HCT116 (cell line): Measurements from ENCODE around the gene SNRNP27.

Source experiments
- CTCF ChIP-seq, 3 experiments: fragments of 200-600 bp in 1 of 3; sonication (generic) in 1 of 3; IDR thresholded peaks in 2 of 3; conservative IDR thresholded peaks in 1 of 3; 2 replicates each; pipeline ENCODE4 v1.5.1; 2012 to 2017; ENCODE audit warnings: low read depth in 2 of 3, low read length in 2 of 3, antibody characterized with exemption in 1 of 3, borderline replicate concordance in 1 of 3, control low read depth in 1 of 3, mild to moderate bottlenecking in 1 of 3, mixed read lengths in 1 of 3, mixed run types in 1 of 3, moderate library complexity in 1 of 3; ENCODE audit not compliant: insufficient read depth in 1 of 3
- ELF1 ChIP-seq: IDR thresholded peaks from 2 replicates; pipeline ENCODE4 v1.6.1; 2012; ENCODE audit warnings: low read depth, borderline replicate concordance
- EZH2 ChIP-seq: fragments of 200-600 bp; sonication (generic); IDR thresholded peaks from 2 replicates; pipeline ENCODE4 v1.6.1; 2017; ENCODE audit warnings: antibody characterized with exemption, mixed run types
- EZH2phosphoT487 ChIP-seq: fragments of 200-600 bp; IDR thresholded peaks from 2 replicates; pipeline ENCODE4 v1.6.1; 2018; ENCODE audit warnings: antibody characterized with exemption, borderline replicate concordance
- FOSL1 ChIP-seq: IDR thresholded peaks from 2 replicates; pipeline ENCODE4 v1.6.1; 2012; ENCODE audit warnings: low read depth
- POLR2A ChIP-seq: IDR thresholded peaks from 2 replicates; pipeline ENCODE4 v1.7.0; 2011; ENCODE audit warnings: borderline replicate concordance; ENCODE audit not compliant: insufficient read depth, insufficient read length; ENCODE audit errors: extremely low read depth
- POLR2AphosphoS5 ChIP-seq: IDR thresholded peaks from 2 replicates; pipeline ENCODE4 v1.6.1; 2011; ENCODE audit warnings: mild to moderate bottlenecking, low read depth, low read length, moderate library complexity
- REST ChIP-seq: IDR thresholded peaks from 2 replicates; pipeline ENCODE4 v1.6.1; 2012; ENCODE audit warnings: low read depth
- TF ChIP-seq, protein P1 (sequence below): IDR thresholded peaks from 2 replicates; pipeline ENCODE4 v1.6.1; 2012

GRCh38 chr2:69926849-69927515 lies 33.2 kb downstream of the SNRNP27 start:
- TF ChIP-seq POLR2A (no peak), POLR2AphosphoS5 (no peak), FOSL1 (no peak), CTCF (IDR thresholded peaks at IDR 0.05 in 2 of 3, conservative IDR thresholded peaks at IDR 0.05 in 1 of 3; ENCODE audit: borderline replicate concordance in 1 of 3, insufficient read depth in 1 of 3, low read depth in 2 of 3, low read length in 2 of 3) (no peak), REST (no peak), ELF1 (no peak), EZH2phosphoT487 (no peak), EZH2 (no peak)
- TF ChIP-seq, protein P1, sequence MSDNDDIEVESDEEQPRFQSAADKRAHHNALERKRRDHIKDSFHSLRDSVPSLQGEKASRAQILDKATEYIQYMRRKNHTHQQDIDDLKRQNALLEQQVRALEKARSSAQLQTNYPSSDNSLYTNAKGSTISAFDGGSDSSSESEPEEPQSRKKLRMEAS = no peak
